ENCODE measurements around the gene ABCA4.
A peak's percentile ranks its signal among the peaks of the same experiment; 100 is the strongest.
"Not testable (repeated sequence)": the region's sequence is repeated elsewhere in the genome, so short reads cannot be mapped to it uniquely, and the experiment has no call there.

Gene ABCA4

DNA sequence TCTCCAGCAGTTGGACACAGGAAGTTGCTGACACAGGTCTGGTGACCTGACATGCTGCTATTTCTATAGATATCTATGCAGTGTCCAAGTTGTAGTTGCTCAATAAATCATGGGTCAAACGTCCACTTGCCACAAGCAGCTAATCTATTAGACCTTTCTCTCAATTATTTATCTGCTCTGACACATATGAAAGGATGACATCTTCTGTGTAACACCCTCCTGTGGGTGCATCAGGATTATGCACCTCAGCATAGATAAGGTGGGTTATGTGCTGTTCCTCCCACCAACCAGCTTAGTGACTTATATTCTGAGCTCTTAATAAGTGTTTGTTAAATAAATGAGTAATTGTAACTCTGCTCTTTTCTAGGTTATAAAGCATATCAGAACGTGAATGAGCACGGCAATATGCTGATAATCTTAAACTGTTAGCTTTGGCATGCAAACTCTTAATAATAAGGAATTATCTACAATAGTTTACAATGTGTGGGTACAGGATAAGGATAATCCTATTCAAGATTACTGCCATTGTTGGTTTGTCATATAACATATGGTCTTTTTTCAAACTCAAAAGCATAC is 121.0 kb downstream of the ABCA4 start:
- no peak for DNase-seq

GRCh38 chr1:93998532-93998931 is 122.4 kb downstream of the ABCA4 start:
- not testable (repeated sequence) for DNase-seq

DNA sequence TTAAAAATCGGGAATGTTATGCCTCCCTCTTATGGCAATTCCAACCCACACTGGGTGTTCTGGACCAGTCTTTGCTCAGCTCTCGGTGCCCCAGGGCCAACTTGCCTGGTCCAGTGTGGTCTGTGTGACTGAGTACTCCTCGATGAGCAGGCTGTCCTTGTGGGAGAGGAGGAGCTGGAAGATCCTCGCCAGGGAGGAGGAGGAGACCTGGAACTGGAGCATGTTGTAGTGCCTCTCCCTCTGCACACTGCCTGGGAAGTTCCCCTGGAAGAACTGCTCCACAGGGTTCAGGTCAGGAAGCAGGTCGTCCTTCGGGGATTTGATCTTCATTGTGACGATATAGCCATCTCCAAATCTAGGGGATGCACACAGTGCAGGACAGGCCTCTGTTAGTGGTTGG is 123.2 kb downstream of the ABCA4 start:
- DNase-seq, result no peak

DNA sequence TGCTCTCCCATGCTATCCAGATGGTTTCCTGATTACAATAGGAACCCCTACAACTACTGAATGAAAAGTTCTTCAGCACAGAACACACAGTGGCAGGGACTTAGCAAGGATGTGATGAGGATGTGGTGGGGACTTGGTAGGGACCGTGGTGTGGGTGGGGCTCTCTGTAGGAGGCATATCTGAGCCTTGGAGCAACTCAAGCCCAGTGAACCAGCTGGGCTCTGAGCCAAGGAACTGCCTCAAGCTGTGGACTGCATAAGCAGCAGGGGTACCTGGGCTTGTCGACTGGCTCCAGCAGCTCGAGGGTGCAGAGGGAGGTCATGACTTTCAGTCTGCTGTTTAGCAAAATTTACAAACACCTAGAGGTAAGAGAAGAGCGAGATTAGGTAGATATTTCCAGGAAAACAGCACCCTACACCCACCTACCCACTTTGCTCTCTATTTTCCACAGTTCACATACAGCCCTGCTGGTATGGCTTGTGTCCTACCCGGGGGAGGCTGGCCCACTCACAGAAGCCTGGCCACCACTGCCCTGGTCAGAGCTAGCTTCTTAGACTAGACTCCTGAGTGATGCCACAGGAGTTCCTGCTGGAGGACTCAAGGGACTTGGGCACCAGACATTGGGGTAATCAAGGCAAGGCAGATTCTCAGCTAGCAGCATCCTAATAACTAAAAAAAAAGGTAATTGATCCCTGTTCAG is 125.0 kb downstream of the ABCA4 start:
- DNase-seq, result no peak

GRCh38 chr1:93993731-93994130 is 127.2 kb downstream of the ABCA4 start:
- no peak for DNase-seq

DNA sequence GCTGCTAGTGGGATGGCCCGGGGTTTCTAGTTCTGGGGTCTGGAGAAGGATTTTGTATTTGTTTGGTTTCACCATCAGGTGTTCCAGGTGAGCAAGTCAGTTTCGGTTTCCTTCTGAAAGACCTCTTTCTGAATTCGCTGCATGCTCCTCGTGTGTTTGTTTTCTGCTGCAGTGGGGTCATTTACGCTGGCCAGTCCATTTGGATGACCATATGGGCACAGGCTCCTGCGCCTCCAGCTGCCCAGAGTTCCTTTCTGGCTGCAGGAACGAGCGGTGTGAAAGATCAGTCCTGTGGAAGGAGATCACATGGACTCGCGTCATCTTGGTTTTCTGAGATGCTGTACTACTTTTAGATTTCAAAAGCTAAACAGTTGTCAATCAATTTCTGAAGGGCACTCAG is 128.0 kb downstream of the ABCA4 start:
- no peak for DNase-seq

- DNase-seq, result no peak
These were observed 128.8 kb downstream of the ABCA4 start for GRCh38 chr1:93992190-93992589.

- no peak for DNase-seq
These were observed 129.7 kb downstream of the ABCA4 start for GRCh38 chr1:93991271-93991670.

DNA sequence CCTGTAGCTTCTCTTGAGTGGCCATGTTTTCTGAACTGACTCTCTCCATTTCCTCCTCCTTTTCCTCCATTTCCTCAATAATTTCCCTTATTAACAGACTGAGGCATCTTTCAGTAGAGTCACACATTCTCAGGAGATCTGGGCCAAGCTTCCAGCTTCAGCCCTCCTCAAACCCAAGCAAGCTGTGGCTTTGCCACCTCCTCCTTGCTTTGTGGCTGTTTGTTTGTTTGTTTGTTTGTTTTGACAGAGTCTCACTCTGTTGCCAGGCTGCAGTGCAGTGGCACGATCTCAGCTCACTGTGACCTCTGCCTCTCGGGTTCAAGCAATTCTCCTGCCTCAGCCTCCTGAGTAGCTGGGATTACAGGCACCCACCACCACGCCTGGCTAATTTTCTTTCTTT is 130.5 kb downstream of the ABCA4 start:
- not testable (repeated sequence) for DNase-seq

DNA sequence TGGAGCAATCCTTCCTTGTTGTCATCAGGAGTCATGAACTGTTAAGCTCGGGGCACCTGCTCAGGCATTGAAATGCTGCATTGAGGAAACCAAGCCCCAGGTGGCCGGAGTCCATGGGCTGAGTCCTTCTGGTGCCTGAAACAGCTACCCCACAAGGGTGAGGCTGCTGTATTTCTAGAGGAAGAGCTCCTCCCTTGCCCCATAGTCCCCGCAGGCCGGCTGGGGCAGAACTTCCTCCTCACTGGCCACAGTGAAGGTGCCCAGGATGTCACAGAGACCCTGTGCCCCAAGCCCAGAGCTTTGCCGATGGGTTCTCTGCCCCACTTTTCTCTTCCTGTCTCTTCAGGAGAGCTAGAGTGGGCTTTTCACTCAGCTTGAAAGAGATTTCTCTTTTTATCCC is 130.9 kb downstream of the ABCA4 start:
- no peak for DNase-seq

DNA sequence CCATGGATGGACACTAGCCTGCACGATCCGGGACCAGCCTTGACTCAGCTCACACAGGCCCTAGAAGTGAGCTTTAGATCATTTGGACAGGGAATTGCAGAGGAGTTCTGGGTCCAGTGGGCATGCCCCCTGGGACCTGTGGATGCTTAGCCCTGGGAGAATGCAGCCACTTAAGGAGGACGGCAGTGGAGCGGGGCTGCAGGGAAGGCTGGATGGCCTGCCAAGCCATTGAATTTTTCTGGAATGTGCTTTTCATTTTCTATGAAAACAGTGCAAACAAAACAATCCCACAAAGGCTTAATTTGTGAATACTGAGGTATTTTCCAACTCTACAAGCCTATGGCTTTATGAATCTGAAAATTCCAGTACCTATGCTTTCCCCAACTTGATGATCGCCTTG is 131.3 kb downstream of the ABCA4 start:
- no peak for DNase-seq

DNA sequence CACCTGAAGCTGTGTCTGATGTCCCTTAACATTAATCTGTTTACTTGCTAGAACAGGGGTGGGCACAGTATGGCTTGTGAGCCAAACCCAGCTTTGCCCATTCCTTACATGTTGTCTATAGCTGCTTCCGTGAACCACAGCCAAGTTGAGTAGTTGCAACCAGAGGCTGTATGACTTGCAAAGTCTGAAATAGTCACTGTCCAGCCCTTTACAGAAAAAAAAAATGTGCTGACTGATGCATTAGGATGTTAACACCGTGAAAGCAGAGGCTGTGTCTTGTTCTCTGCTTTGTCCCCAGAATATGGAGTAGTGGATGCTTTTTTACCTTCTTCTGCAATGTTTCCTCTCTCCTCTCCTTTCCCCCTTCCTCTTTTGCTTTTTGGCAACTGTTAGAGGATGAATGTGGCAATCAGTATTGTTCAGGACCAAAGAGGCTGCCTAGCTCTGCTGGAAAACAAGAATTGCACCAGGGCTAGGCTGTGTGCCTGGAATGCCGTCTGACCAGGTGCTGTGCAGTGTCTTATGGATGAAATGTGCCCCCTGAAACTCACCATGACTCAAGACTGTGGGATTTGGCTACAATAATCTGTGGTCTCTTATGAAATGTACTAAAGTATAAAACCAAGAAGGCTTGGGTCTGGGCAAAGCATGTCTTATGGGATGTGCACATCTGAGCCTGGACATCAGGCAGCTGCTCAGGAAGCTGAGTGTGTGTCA is 132.2 kb downstream of the ABCA4 start:
- no peak for DNase-seq

DNA sequence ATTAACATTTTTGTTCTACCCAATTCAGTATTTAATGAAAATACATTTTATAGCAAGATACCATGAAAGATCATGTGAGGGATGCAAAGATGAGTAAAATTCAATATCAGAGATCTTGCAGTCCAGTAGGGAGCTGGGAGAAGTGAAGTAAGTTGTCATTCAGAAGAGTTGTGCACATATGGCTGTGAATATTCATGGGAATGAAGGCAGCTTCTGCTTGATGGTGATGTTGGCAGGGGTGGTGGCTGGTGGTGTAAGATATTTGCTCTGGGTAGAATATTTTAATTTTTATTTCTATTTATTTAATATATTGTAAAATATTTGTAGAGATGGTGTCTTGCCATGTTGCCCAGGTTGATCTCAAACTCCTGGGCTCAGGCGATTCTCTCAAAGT is 139.7 kb downstream of the ABCA4 start:
- no peak for DNase-seq

GRCh38 chr1:93980320-93981273 is 140.4 kb downstream of the ABCA4 start:
- DNase-seq, result peak; percentile 60

GRCh38 chr1:93979718-93980319 is 141.1 kb downstream of the ABCA4 start:
- DNase-seq, result peak; percentile 84

GRCh38 chr1:93979040-93979717 is 141.8 kb downstream of the ABCA4 start:
- DNase-seq, result no peak

DNA sequence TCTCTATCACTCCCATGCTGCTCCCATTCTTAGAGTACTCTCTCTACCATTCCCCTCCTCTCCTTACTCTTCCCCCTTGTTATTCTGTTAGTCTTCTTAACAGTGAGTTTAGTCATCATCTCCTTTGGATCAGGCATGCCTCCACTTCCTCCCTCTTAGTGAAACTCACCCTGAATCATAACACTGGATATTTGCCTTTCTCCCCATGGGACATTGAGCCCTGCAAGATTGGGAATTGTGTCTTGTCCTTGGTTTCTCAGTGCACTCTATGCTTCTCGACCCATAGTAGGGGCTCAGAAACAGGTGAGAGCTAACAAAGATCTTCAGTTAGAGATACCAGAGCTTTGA is 143.4 kb downstream of the ABCA4 start:
- no peak for DNase-seq

DNA sequence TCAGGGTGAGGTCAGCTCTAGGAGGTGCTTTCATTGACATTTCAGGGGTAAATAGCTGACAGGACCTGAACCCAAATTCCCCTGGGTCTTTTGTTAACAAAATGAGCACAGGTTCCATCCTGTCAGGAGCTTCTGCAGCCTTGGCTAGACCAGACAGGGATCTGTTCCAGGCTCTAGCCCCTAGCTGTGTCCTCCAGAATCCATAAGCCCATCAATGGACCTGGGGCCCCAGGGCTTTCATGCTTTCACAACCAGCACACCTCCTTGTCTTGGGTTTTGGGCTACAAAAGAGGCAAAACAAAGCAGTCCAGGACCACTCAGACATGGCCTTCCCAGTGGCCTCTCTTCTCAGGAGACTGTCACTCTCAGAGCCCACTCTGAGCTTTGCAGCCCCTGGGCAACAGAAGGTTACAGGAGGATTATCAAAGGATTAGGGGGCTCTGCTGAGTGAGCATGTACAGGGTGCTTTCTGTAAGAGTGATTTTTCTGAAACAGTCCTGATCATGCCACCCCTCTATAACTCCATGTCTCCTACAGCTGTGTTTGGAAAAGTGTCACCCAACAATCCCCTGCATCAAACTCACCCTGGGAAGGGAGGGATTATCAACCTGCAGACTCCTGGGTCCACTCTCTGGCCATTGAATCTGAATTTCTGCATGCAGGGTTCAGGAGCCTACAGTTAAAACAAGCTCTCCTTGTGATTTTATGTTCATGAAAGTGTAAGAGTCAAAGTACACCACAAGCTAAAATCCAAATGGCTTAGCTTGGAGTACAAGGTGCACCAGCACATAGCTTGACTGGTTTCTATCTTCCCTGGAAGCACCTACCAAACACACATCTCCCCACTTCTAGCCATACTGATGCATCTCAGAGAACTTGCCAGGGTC is 144.0 kb downstream of the ABCA4 start:
- DNase-seq, result no peak

DNA sequence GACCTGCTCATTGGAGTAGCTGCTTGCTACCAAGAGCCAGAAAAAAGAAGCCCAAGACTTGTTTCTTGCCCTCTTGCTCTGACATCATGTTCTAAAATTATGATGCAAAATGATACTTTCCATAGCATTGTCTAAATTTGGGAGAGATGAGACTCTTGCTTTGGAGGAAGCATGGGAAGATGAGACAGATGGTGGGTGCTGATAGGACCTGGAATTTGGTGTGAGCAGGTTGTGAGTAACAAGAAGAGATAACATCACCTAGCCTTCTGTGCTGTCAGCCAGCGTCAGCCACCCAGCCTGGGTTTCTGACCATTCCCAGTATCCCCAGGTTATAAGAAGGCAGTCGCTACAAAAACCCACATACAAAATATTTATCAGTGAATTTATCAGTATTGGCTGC is 144.7 kb downstream of the ABCA4 start:
- DNase-seq, result no peak

GRCh38 chr1:93972341-93972740 is 148.6 kb downstream of the ABCA4 start:
- no peak for DNase-seq

DNA sequence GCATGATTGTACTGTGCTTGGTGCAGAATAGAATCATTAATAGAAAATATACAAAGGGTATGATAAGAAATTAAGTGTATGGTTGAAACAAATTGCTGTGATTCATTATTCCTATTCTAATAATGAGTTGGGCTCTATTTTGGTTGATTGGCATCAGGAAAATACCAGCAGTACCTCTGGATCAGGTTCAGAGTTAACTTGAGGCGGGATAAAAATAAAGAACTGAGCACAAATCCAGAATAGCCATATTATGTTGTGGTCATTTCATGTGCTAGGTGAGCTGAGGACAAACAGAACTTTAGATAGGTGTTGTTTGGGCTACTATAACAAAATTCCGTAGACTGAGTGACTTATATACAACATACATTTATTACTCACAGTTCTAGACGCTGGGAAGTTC is 151.1 kb downstream of the ABCA4 start:
- no peak for DNase-seq

Data from NCI-H1092 (cell line).